ENCODE measurements around the gene RPL35. TPM values are rescaled to one million over a fixed set of nuclear protein-coding genes. Genes with fewer than 3 reads are reported as not detected.

The RPL35 gene
- polyA plus RNA-seq, 1 donor (not counting 4 experiments of a cell fraction or from before 2014, with no cell fraction given) = 3,325 TPM

DNA sequence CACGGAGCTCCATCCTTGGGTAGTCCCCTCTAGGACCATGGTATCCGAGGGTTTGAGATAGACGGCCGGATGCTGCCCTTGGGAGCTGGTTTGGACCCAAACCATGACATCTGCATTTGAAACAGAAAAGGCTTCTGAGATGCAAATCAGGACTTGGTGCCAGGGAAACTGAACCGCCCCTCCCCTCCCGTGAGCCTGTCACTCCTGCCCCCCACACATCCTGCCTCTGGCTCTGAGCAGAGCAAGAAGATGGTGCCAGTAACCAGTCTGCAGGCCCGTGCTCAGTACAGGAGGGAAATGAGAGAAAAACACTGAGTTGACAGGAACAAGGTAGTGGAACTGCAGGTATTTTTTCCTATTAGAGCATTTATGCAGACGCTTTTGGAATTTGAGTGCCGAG is 18.7 kb upstream of the RPL35 start:
- H2AFZ ChIP-seq (ENCODE audit: control insufficient read depth, low read length) = no peak overlapping the region
- no peaks in the 10 kb centered on the region for H3K9me1 ChIP-seq (ENCODE audit: control insufficient read depth, extremely low read depth, insufficient read depth, low read length)
- no peak overlapping the region for H3K4me3 ChIP-seq (ENCODE audit: control insufficient read depth in 2 of 3, extremely low read depth in 1 of 3, insufficient read depth in 2 of 3, low read depth in 1 of 3, low read length in 3 of 3)
- dilution Hi-C loops (cut with MboI; ENCODE audit: extremely low pct_ligation_motif_present, low sequenced_read_pairs) = no loop called here
- no peaks in the 10 kb centered on the region for H3K27me3 ChIP-seq (ENCODE audit: control insufficient read depth, extremely low read depth, insufficient read depth, low read length)
- DNase-seq (ENCODE audit: low read depth, low spot score) = no peak
- H3K27ac ChIP-seq (ENCODE audit: control insufficient read depth, insufficient read depth, low read length) = no peak overlapping the region
- H3K79me2 ChIP-seq (ENCODE audit: control insufficient read depth, insufficient read depth, low read length) = peaks cover 10% of the 10 kb centered on the region
- TF ChIP-seq, protein P1, sequence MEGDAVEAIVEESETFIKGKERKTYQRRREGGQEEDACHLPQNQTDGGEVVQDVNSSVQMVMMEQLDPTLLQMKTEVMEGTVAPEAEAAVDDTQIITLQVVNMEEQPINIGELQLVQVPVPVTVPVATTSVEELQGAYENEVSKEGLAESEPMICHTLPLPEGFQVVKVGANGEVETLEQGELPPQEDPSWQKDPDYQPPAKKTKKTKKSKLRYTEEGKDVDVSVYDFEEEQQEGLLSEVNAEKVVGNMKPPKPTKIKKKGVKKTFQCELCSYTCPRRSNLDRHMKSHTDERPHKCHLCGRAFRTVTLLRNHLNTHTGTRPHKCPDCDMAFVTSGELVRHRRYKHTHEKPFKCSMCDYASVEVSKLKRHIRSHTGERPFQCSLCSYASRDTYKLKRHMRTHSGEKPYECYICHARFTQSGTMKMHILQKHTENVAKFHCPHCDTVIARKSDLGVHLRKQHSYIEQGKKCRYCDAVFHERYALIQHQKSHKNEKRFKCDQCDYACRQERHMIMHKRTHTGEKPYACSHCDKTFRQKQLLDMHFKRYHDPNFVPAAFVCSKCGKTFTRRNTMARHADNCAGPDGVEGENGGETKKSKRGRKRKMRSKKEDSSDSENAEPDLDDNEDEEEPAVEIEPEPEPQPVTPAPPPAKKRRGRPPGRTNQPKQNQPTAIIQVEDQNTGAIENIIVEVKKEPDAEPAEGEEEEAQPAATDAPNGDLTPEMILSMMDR (optimal IDR thresholded peaks at IDR 0.05 in 1 of 3, IDR thresholded peaks at IDR 0.05 in 1 of 3, conservative IDR thresholded peaks at IDR 0.05 in 1 of 3; ENCODE audit: extremely low read depth in 1 of 3, insufficient read depth in 2 of 3, low read length in 3 of 3) = no peak
- no peak for TF ChIP-seq EZH2 (IDR thresholded peaks at IDR 0.05; ENCODE audit: low read length)
- no peak overlapping the region for H3K9ac ChIP-seq (ENCODE audit: control insufficient read depth, extremely low read depth, insufficient read depth, low read length)
- no peaks in the 10 kb centered on the region for H3K4me1 ChIP-seq (ENCODE audit: control insufficient read depth, extremely low read depth, insufficient read depth, low read length)
- no peaks in the 10 kb centered on the region for H3K9me3 ChIP-seq (ENCODE audit: control insufficient read depth, low read depth, low read length)
- no peak overlapping the region for H3K4me2 ChIP-seq (ENCODE audit: control insufficient read depth, extremely low read depth, insufficient read depth, low read depth, low read length)
- peaks cover 21 to 37% of the 10 kb centered on the region in 2 experiments for H3K36me3 ChIP-seq (ENCODE audit: control insufficient read depth in 2 of 2, extremely low read depth in 1 of 2, insufficient read depth in 2 of 2, low read length in 2 of 2)
- no peak for FAIRE-seq
- H4K20me1 ChIP-seq (ENCODE audit: control insufficient read depth, extremely low read depth, insufficient read depth, low read length) = peaks cover 5% of the 10 kb centered on the region

- H3K4me2 ChIP-seq (ENCODE audit: control insufficient read depth, extremely low read depth, insufficient read depth, low read depth, low read length) = no peak overlapping the region
- H3K9me3 ChIP-seq (ENCODE audit: control insufficient read depth, low read depth, low read length) = no peaks in the 10 kb centered on the region
- H3K9me1 ChIP-seq (ENCODE audit: control insufficient read depth, extremely low read depth, insufficient read depth, low read length) = no peaks in the 10 kb centered on the region
- no peaks in the 10 kb centered on the region for H3K4me1 ChIP-seq (ENCODE audit: control insufficient read depth, extremely low read depth, insufficient read depth, low read length)
- no peak overlapping the region for H2AFZ ChIP-seq (ENCODE audit: control insufficient read depth, low read length)
- H3K36me3 ChIP-seq (ENCODE audit: control insufficient read depth in 2 of 2, extremely low read depth in 1 of 2, insufficient read depth in 2 of 2, low read length in 2 of 2) = peaks cover 30 to 50% of the 10 kb centered on the region in 2 experiments
- dilution Hi-C loops (cut with MboI; ENCODE audit: extremely low pct_ligation_motif_present, low sequenced_read_pairs) = no loop called here
- H3K27ac ChIP-seq (ENCODE audit: control insufficient read depth, insufficient read depth, low read length) = no peak overlapping the region
- FAIRE-seq = no peak
- H3K4me3 ChIP-seq (ENCODE audit: control insufficient read depth in 2 of 3, extremely low read depth in 1 of 3, insufficient read depth in 2 of 3, low read depth in 1 of 3, low read length in 3 of 3) = no peak overlapping the region
- H3K9ac ChIP-seq (ENCODE audit: control insufficient read depth, extremely low read depth, insufficient read depth, low read length) = no peak overlapping the region
- H3K79me2 ChIP-seq (ENCODE audit: control insufficient read depth, insufficient read depth, low read length) = peaks cover 22% of the 10 kb centered on the region
- H4K20me1 ChIP-seq (ENCODE audit: control insufficient read depth, extremely low read depth, insufficient read depth, low read length) = peaks cover 16% of the 10 kb centered on the region
- TF ChIP-seq, protein P1 (optimal IDR thresholded peaks at IDR 0.05 in 1 of 3, IDR thresholded peaks at IDR 0.05 in 1 of 3, conservative IDR thresholded peaks at IDR 0.05 in 1 of 3; ENCODE audit: extremely low read depth in 1 of 3, insufficient read depth in 2 of 3, low read length in 3 of 3) = no peak
- TF ChIP-seq EZH2 (IDR thresholded peaks at IDR 0.05; ENCODE audit: low read length) = no peak
- no peaks in the 10 kb centered on the region for H3K27me3 ChIP-seq (ENCODE audit: control insufficient read depth, extremely low read depth, insufficient read depth, low read length)
- no peak for DNase-seq (ENCODE audit: low read depth, low spot score)
Measured at GRCh38 chr9:124879226-124879625, 17.5 kb upstream of the RPL35 start.
